IPS DF 19.7 (cell line): ENCODE results near the gene ALDH1A1.

Experiments used
- DNase-seq: peaks from one replicate; pipeline ENCODE4 v3.0.0-alpha.2; 2013; ENCODE audit warnings: low read depth, low spot score

ALDH1A1 gene

DNA sequence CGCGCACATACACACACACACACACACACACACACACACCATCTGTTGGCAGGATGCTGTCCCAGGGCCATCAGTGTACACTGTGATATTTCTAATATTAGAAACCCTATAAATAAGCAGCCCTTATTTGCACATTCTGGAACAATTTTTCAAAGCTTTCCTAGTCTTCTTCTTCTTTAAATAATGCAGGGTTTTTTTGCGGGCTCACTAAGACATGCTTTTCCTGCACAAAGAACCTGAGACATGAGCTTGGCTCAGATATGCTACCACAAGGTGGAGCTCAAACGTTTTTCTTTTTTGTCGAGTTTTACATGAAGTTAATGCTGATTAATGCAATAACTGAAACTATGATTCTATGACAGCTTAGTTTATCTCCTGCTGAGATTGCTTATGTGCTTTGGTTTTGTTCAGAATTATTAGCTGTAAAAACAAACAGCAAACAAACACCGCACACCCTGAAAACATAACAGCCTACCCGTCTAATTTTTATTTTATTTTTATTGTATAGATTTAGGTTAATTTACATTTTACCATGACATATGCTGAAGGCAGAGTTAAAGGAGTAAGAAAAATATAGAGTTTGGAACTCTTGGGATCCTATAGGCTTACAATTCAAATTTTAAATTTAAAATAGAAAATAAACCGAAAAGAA, 95.8 kb downstream of the ALDH1A1 start:
- DNase-seq = peak; percentile 15

DNA sequence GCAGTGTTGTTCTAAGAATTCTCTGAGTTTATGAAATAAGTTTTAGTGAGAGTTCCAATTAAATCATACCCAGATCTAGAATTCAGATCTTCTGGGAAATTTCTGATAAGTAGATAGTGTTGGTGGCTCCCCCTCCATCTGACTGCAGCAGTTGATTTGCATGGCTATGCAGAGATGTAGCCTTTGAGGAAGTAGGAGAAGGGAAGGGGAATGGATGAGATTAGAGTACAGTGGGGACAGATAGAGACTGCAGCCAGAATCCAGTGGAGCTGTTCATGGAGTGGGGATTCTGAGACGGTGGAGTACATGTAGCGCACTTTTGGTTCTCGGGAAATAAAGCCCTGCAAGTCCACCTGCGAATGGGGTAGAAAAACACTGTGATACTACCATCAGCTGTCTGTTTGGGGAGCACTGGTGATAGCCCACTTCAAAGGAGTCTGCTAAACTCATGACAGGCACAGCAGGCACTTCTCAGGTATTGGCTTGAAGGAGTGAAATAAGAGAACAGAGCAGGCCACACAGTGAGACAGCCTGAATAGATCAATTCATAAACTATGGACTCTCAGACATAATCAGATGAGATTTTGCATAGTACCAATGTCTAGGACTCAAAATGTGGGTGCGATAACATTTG, 96.8 kb downstream of the ALDH1A1 start:
- no peak for DNase-seq

DNA sequence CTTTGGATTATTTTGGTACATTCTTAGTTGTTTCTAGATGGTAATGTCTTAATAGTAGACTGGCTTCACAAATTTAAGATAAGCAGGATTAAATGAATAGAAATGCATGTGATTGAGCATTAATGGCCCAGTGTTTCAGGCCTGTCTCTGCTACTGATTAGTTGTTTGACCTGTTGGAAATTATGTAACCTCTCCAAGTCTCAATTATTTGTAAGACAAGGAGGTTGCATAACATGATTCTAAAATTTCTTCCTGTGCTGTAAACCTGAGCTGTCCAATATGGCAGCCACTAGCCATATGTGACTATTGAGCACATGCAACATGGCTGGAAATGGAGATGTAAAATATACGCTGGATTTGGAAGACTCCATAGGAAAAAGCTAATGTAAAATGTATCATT, 97.5 kb downstream of the ALDH1A1 start:
- DNase-seq = no peak
